Fibroblast of villous mesenchyme (primary cell): Measurements from ENCODE around the gene SLMAP. TPM values are rescaled to one million over a fixed set of nuclear protein-coding genes. Genes with fewer than 3 reads are reported as not detected.
"Not testable (repeated sequence)": the region's sequence is repeated elsewhere in the genome, so short reads cannot be mapped to it uniquely, and the experiment has no call there.

Experiments
- DNase-seq: peaks from one replicate; pipeline ENCODE4 v3.0.0-alpha.2; 2010; ENCODE audit warnings: low read depth
- H3K4me3 ChIP-seq: 2 replicates; pipeline ENCODE4 v1.5.1; 2011; ENCODE audit warnings: low read depth, mild to moderate bottlenecking, low read length
- total RNA-seq: library from RNA; depleted of rRNA; stranded (reverse); fragments of >200 nt; gene quantifications from 2 replicates; pipeline ENCODE4 v1.2.3, GENCODE V29; 2012
- TF ChIP-seq, protein P1 (sequence below): IDR thresholded peaks from 2 replicates; pipeline ENCODE4 v1.5.1; 2012; ENCODE audit warnings: low read depth, mild to moderate bottlenecking, low read length; ENCODE audit not compliant: insufficient read depth

SLMAP gene
- total RNA-seq, 1 donor: 77.3 TPM

DNA sequence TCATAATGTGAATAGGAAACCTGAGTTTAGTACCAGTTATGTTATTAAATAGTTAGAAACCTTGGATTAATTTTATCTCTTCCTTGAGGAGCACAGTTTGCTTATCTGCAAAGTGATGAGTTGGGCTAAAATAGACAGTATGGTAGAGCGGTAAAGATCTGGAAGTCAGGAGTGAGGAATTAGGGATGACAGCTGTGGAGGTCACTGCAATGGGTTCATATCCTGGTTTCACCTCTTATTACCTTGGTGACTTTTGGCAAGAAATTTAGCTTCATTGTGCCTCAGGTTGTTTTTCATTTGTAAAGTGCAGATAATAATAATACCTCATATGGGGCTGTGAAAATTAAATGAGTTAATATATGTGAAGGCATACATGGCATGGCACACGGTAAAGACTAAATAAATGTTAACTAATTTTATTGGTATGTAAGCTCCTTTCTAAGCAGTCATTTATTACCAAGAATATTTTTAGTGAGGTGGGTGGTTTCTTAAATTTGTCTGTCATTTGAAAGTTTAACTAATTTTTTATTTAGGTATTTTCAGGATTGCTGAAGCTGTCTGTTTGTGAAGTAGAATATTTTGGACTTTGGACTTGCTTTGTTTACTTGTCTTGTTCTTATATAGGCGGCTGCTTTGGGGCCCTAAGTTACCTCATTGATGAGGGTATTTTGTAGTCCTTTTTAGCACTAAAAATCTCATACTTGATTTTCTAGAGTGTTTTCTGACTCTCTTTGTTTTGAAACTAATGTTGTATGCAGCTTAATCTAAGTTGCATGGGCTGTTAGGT, 41.8 kb downstream of the SLMAP start:
- no peak overlapping the region for H3K4me3 ChIP-seq
- no peak for DNase-seq
- TF ChIP-seq, protein P1, sequence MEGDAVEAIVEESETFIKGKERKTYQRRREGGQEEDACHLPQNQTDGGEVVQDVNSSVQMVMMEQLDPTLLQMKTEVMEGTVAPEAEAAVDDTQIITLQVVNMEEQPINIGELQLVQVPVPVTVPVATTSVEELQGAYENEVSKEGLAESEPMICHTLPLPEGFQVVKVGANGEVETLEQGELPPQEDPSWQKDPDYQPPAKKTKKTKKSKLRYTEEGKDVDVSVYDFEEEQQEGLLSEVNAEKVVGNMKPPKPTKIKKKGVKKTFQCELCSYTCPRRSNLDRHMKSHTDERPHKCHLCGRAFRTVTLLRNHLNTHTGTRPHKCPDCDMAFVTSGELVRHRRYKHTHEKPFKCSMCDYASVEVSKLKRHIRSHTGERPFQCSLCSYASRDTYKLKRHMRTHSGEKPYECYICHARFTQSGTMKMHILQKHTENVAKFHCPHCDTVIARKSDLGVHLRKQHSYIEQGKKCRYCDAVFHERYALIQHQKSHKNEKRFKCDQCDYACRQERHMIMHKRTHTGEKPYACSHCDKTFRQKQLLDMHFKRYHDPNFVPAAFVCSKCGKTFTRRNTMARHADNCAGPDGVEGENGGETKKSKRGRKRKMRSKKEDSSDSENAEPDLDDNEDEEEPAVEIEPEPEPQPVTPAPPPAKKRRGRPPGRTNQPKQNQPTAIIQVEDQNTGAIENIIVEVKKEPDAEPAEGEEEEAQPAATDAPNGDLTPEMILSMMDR: no peak

DNA sequence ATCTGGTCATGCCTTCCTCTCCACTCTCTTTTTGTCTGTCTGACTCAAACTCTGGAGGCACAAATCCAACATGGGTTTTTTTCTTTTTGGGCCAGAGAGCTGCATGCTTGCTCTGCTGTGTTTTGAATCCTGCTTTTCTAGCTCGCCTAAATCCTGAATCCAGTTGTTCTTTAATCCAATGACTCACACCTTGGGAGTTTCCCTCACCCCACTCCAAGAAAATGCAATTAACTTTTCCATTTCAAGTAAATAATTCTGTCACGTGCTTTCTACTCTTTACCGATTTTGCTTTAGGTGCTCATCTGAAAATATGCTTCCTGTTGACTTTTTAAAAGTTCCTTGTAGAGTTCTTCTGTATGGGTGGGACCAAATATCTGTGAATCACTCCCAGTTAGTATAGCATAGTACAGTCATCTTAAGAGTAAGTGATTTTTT, 47.6 kb downstream of the SLMAP start:
- no peak overlapping the region for H3K4me3 ChIP-seq
- TF ChIP-seq, protein P1: no peak
- DNase-seq: peak; percentile 90

DNA sequence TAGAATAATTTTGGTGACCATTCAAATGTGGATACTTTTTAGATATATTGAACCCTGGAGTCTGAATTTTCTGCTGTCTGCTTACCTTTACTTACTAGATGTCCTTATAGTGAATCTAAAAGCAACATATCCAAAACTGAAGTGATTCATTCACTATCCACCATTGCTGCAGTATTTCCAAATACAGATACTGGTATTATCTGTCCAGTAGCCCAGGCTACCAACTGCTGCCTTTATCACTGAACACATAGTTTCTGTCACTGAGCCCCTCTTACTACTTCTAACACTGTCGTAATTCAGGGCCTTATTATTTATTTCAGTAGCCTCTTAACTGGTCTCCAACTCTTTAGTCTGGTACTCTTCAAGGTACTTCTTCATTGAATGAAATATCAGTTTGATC, 49.2 kb downstream of the SLMAP start:
- no peak overlapping the region for H3K4me3 ChIP-seq
- DNase-seq: no peak
- TF ChIP-seq, protein P1: no peak

DNA sequence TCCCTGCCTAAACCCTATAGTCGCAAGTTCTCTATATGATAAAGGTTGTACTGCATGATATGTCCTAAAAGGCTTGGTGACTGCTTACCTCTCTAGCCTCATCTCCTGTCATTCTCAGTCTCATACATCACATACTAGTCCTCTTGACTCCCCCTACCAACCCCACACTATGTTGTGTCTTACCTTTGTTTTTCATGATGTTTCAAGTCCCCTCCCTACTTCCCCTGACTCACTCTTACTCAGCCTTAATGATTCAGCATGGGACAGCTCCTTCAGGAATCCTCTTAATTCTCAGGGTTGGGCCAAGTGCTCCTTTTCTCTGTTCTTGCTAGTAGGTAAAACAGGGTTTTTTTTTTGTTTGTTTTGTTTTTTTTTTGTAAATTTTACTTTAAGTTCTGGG, 49.6 kb downstream of the SLMAP start:
- no peak overlapping the region for H3K4me3 ChIP-seq
- TF ChIP-seq, protein P1: no peak
- DNase-seq: peak; percentile 67

DNA sequence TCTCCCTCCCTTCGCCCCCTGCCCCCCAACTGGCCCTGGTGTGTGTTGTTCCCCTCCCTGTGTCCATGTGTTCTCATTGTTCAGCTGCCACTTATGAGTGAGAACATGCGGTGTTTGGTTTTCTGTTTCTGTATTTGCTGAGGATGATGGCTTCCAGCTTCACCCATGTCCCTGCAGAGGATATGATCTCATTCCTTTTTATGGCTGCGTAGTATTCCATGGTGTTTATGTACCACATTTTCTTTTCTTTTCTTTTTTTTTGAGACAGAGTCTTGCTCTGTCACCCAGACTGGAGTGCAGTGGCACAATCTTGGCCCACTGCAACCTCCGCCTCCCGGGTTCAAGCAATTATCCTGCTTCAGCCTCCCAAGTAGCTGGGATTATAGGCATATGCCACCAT, 50.1 kb downstream of the SLMAP start:
- not testable (repeated sequence) for DNase-seq, H3K4me3 ChIP-seq

DNA sequence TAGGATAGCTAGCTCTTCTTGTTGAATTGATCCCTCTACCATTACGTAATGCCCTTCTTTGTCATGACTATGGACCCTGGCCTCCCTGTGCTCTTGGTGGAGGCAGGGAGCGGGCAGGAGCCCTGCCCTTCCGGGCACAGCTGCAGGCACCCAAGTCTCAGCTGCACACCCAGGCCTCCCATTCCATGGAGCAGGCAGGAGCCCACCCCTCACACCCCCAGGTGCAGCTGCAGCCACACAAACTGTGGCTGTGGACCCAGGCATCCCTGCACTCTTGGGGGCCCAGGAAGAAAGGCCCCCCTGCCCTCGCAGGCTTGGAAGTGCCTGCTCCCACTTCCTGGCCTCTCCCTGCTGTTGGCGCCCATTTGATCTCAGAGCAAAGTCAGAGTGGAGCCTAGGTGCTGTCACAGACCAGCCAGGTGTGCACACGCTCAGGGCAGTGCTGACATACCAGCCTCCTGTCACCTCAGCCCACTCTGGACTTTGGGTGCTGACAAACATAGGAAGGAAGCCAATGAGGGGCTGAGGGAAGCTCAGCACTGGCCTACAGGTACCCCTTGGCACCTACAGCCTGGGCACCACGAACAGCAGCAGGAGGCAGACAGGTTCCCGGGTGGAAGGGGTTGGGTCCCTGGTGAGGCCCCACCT, 53.0 kb downstream of the SLMAP start:
- TF ChIP-seq, protein P1: no peak
- DNase-seq: no peak
- H3K4me3 ChIP-seq: no peak overlapping the region

DNA sequence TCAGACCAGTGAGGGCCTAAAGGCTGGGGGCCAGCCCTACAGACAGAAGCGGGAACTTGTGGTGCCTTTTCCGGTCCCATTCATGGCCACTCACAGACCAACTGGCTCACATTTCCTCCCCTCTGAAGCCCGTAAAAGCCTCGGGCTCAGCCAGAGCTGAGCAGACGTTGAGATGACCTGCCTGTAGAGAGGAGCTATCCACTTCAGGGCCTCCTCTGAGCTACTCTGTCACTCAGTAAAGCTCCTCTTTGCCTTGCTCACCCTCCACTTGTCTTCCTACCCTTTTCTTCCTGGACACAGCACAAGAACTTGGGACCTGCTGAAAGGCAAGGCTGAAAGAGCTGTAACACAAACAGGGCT, 53.5 kb downstream of the SLMAP start:
- no peak for DNase-seq
- TF ChIP-seq, protein P1: no peak
- H3K4me3 ChIP-seq: no peak overlapping the region
